Measurements from ENCODE around the gene TLR7. TPM values are rescaled to one million over a fixed set of nuclear protein-coding genes. Genes with fewer than 3 reads are reported as not detected.

TLR7 gene
- total and polyA plus RNA-seq, 2 of the 4 experiments (the other 2 are of a cell fraction), result not detected

DNA sequence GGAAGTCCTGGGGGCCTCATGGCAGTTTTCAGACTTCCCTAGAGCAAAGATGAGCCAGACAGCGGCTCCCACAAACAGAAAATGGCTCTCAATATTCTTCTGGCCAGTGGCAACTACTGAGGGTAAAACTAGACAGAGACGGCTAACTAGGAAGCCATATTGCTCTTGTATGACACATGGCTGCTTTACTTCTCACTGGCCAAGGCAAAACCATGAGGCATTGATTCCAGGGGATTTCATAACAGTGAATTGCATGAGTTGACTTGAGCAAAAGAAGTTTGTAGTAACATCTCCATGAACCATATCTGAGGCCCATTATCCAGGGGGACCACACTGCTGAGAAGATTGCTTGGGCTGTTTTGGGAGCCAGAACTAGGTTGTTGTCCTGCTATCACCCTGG, 25.8 kb downstream of the TLR7 start:
- intact Hi-C loops (cut with micrococcal nuclease) (no loop called here), in situ Hi-C loops (cut with MboI; ENCODE audit: low sequenced_read_pairs) (no loop called here), dilution Hi-C loops (cut with HindIII; ENCODE audit: low sequenced_read_pairs, unreplicated experiment) (no loop called here)
- Histone ChIP-seq H3K4me1 (ENCODE audit: control insufficient read depth, insufficient read depth, low read length) (no peaks in the 10 kb centered on the region), H2BK20ac (ENCODE audit: low read depth, low read length) (no peak overlapping the region), H2AFZ (replicated peaks; ENCODE audit: low read length, poor library complexity) (no peak overlapping the region), H4K20me1 (ENCODE audit: insufficient read depth, low read length) (no peaks in the 10 kb centered on the region), H3K56ac (ENCODE audit: extremely low read depth, insufficient read depth, low read length) (no peak overlapping the region), H3K79me1 (ENCODE audit: low read depth in 1 of 2, low read length in 2 of 2) (no peaks in the 10 kb centered on the region), H3K14ac (replicated peaks; ENCODE audit: low read depth, low read length) (no peak overlapping the region), H2BK120ac (ENCODE audit: low read depth, low read length) (no peak overlapping the region), H4K91ac (ENCODE audit: insufficient read depth, low read depth, low read length) (no peak overlapping the region), H2BK15ac (ENCODE audit: low read depth, low read length) (no peak overlapping the region), H4K5ac (ENCODE audit: low read depth, low read length) (no peak overlapping the region), H3K4me3 (ENCODE audit: insufficient read depth, low read depth, low read length) (no peak overlapping the region), H3K27me3 (ENCODE audit: control insufficient read depth, insufficient read depth, low read length) (no peaks in the 10 kb centered on the region), H3K23ac (ENCODE audit: low read depth, low read length) (no peak overlapping the region), H3K18ac (ENCODE audit: low read depth, low read length) (no peak overlapping the region), H4K8ac (ENCODE audit: low read depth in 2 of 2, low read length in 2 of 2) (no peak overlapping the region), H3K4me2 (ENCODE audit: low read depth, low read length) (no peak overlapping the region), H3K36me3 (ENCODE audit: control insufficient read depth, insufficient read depth, low read length) (no peaks in the 10 kb centered on the region), H2AK5ac (ENCODE audit: low read depth, low read length) (no peak overlapping the region), H3K27ac (ENCODE audit: insufficient read depth, low read length) (no peak overlapping the region), H3K4ac (ENCODE audit: low read depth, low read length) (no peak overlapping the region), H2BK5ac (ENCODE audit: low read depth, low read length, poor library complexity, severe bottlenecking) (no peak overlapping the region), H3K9ac (ENCODE audit: low read depth, low read length) (no peak overlapping the region), H3K9me1 (ENCODE audit: insufficient read depth, low read length) (no peaks in the 10 kb centered on the region), H2AK9ac (replicated peaks; ENCODE audit: low read depth, low read length, poor library complexity) (no peak overlapping the region), H3K9me3 (ENCODE audit: control insufficient read depth, insufficient read depth, low read length) (no peaks in the 10 kb centered on the region)
- TF ChIP-seq MXI1 (IDR thresholded peaks at IDR 0.05; ENCODE audit: borderline replicate concordance, low read depth, low read length), result no peak
- no peak for TF ChIP-seq RCOR1 (IDR thresholded peaks at IDR 0.05; ENCODE audit: insufficient replicate concordance, low read length)
- TF ChIP-seq RFX5 (IDR thresholded peaks at IDR 0.05; ENCODE audit: low read depth, low read length), result no peak
- no peak for TF ChIP-seq CHD1 (IDR thresholded peaks at IDR 0.05; ENCODE audit: low read depth, low read length)
- TF ChIP-seq POLR2A (IDR thresholded peaks at IDR 0.05; ENCODE audit: low read depth, low read length), result no peak
- no peak for TF ChIP-seq USF2 (IDR thresholded peaks at IDR 0.05; ENCODE audit: low read depth, low read length)
- no peak for TF ChIP-seq RAD21 (IDR thresholded peaks at IDR 0.05; ENCODE audit: low read length)
- no peak for TF ChIP-seq NFE2L2 (IDR thresholded peaks at IDR 0.05; ENCODE audit: low read depth, low read length)
- TF ChIP-seq BHLHE40 (IDR thresholded peaks at IDR 0.05; ENCODE audit: low read depth, low read length), result no peak
- TF ChIP-seq FOS (IDR thresholded peaks at IDR 0.05; ENCODE audit: low read depth, low read length), result no peak
- no peak for TF ChIP-seq MAZ (IDR thresholded peaks at IDR 0.05; ENCODE audit: borderline replicate concordance, low read depth, low read length)
- no peak for TF ChIP-seq SMC3 (IDR thresholded peaks at IDR 0.05; ENCODE audit: low read depth, low read length)
- TF ChIP-seq MAFK (IDR thresholded peaks at IDR 0.05; ENCODE audit: low read depth, low read length), result no peak
- TF ChIP-seq ELK1 (IDR thresholded peaks at IDR 0.05; ENCODE audit: borderline replicate concordance, low read depth, low read length), result no peak
- TF ChIP-seq, protein P1, sequence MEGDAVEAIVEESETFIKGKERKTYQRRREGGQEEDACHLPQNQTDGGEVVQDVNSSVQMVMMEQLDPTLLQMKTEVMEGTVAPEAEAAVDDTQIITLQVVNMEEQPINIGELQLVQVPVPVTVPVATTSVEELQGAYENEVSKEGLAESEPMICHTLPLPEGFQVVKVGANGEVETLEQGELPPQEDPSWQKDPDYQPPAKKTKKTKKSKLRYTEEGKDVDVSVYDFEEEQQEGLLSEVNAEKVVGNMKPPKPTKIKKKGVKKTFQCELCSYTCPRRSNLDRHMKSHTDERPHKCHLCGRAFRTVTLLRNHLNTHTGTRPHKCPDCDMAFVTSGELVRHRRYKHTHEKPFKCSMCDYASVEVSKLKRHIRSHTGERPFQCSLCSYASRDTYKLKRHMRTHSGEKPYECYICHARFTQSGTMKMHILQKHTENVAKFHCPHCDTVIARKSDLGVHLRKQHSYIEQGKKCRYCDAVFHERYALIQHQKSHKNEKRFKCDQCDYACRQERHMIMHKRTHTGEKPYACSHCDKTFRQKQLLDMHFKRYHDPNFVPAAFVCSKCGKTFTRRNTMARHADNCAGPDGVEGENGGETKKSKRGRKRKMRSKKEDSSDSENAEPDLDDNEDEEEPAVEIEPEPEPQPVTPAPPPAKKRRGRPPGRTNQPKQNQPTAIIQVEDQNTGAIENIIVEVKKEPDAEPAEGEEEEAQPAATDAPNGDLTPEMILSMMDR (conservative IDR thresholded peaks at IDR 0.05; ENCODE audit: low read depth, low read length), result no peak
- no peak for TF ChIP-seq CEBPB (IDR thresholded peaks at IDR 0.05; ENCODE audit: low read depth, low read length)
- 86% methylated on average over 1 of the region's 2 CpGs; no CpG with 5 or more reads in 1 of the 2 experiments for WGBS, 2 experiments (ENCODE audit: extremely low coverage in 2 of 2, insufficient read length in 1 of 2)
- ATAC-seq (ENCODE audit: low read depth), result no peak
- ChIA-PET POLR2A (ENCODE audit: unreplicated experiment) (no interaction called here), CTCF (no interaction called here)
- no TSS peak for BruUV-seq (replicated peaks)
- DNase-seq, result no peak
